OCI-LY1 (cell line): ENCODE measurements around the gene STK36.

Experiments
- EZH2 ChIP-seq: fragments of 200-600 bp; sonication (generic), shearing (Covaris generic); IDR thresholded peaks from 2 replicates; pipeline ENCODE4 v1.8.0; 2017; ENCODE audit warnings: borderline replicate concordance, mixed run types, mild to moderate bottlenecking, antibody characterized with exemption, low read length, moderate library complexity, mixed read lengths
- TF ChIP-seq, protein P1 (sequence below): fragments of 200-600 bp; sonication (generic), shearing (Covaris generic); IDR thresholded peaks from 2 replicates; pipeline ENCODE4 v1.5.1; 2017; ENCODE audit warnings: mild to moderate bottlenecking, antibody characterized with exemption, low read length, moderate library complexity, mixed read lengths

DNA sequence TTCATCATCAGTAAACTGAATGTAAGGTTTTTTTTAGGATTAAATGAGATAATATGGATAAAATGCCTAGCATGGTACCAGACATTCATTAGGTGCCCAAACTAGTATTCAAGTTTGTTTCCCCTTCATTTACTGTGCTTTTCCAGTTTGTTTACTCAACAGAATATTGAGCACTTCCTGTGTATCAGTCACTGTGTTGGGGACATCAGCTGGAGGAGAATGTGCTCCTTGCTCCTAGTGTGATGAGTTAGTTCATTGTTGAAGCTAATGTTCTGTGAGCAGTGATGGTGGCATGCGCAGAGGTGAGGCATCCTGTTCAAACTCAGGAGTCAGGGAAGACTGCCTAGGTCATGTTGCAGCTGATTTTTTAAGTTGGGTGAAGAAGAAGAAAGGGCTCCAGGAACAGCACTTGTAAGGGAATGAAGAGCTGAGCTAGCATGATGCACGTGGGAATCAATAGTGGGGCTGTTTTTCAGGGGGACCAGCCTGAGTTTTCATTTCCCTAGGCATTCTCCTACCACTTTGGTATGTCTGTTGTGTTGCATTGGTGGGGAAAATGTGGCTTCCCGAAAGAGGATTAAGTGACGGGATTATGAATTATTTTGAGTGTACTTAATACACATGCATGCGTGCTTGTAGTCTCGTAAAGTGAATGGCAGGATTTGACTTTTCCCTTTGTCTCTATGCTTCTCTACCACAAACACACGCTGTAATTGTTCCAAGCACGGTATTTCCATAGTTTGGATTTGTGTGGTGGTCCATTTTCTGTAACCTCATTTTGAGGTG lies 62.5 kb downstream of the STK36 start:
- no peak for TF ChIP-seq EZH2
- TF ChIP-seq, protein P1, sequence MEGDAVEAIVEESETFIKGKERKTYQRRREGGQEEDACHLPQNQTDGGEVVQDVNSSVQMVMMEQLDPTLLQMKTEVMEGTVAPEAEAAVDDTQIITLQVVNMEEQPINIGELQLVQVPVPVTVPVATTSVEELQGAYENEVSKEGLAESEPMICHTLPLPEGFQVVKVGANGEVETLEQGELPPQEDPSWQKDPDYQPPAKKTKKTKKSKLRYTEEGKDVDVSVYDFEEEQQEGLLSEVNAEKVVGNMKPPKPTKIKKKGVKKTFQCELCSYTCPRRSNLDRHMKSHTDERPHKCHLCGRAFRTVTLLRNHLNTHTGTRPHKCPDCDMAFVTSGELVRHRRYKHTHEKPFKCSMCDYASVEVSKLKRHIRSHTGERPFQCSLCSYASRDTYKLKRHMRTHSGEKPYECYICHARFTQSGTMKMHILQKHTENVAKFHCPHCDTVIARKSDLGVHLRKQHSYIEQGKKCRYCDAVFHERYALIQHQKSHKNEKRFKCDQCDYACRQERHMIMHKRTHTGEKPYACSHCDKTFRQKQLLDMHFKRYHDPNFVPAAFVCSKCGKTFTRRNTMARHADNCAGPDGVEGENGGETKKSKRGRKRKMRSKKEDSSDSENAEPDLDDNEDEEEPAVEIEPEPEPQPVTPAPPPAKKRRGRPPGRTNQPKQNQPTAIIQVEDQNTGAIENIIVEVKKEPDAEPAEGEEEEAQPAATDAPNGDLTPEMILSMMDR, result no peak
